ENCODE measurements around the gene SPC24.
"Not testable (repeated sequence)": the region's sequence is repeated elsewhere in the genome, so short reads cannot be mapped to it uniquely, and the experiment has no call there.

Gene SPC24

GRCh38 chr19:11192957-11193939, 37.7 kb upstream of the SPC24 start:
- DNase-seq, result no peak

DNA sequence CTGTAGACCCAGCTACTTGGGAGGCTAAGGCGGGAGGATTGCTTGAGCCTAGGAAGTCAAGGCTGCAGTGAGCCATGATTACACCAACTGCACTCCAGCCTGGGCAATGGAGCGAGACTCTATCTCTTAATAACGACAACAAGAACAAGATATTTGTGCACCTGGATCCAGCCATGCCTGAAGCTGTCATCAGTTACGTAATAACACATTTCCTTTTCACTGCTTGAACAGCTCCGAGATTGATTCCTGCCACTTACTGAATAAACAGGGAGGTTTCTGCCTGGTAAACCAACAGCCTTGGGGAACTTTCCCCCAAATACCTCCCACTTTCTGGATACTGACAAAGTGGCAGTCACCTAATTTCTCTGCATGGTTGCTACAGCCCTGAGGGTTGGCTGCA, 36.4 kb upstream of the SPC24 start:
- DNase-seq, result no peak

DNA sequence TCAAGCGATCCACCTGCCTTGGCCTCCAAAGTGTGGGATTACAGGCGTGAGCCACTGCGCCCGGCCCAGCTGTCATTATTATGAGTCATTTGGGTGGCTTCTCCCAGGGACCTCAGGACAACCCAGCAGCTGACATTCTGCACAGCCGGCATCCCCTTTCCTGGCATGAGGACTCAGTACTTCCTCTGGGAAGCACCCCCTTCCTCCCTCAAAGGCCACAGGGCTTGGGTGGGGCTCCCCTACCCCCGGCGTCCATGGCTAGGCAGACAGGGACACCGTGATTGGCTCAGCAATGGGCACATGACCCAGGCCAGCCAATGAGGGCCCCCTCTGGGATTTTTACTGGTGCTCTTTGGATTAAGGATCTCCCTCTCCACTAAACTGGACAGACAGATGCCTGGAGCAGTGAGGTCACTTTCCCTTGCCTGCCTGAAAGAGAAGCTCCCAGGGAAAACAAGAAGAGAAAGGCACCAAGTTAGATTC, 35.7 kb upstream of the SPC24 start:
- DNase-seq, result peak in 1 of 56 donors; percentile 3

DNA sequence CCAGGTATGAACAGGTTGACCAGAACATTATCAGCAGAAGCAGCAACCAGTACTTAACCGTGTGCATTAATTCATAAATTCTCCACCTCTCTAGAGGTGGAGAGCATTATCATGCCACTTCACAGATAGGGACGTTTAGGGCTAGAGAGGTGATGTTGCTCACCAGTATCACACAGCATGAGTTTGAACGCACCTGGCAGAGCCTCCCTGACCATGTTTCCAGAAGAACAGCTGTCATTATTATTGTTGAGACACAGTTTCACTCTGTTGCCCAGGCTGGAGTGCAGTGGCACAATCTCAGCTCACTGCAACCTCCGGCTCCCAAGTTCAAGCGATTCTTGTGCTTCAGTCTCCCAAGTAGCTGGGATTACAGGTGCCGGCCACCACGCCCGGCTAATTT, 34.9 kb upstream of the SPC24 start:
- no peak for DNase-seq

- no peak for DNase-seq
These were observed 31.9 kb upstream of the SPC24 start for GRCh38 chr19:11187441-11187840.

DNA sequence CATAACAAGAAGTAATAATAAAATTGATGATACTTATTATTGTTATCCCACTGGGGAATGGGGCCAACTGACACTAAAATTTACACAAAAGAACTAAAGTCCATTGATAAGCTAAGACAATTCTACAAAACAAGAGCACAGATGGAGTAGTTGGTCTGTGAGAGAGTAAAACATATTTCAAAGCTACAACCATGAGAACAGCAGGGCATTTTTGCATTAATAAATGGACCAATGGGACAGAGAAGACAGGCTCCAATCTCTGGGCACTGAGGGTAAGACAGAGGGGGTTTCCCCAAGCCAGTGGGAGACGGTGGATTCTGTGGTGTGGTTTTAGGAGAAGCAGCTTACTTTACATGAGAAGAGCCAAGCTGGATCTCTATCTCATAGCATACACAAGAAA, 27.4 kb upstream of the SPC24 start:
- no peak for DNase-seq

DNA sequence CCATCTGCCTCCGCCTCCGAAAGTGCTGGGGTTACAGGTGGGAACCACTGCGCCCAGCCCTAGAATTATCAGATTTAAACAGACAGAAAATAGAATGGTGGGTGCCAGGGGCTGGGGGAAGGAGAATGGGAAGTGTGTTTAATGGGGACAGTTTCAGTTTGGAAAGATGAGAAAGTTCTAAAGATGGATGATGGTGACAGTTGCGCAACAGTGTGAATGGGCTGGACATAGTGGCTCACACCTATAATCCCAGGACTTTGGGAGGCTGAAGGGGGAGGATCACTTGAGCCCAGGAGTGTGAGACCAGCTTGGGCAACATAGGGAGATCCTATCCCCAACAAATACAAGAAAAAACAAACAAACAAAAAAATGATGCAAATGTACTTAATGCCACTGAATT, 25.9 kb upstream of the SPC24 start:
- no peak for DNase-seq

GRCh38 chr19:11180975-11181374, 25.4 kb upstream of the SPC24 start:
- DNase-seq, result not testable (repeated sequence)

- no peak for DNase-seq
These were observed 24.8 kb upstream of the SPC24 start for GRCh38 chr19:11180346-11180745.

DNA sequence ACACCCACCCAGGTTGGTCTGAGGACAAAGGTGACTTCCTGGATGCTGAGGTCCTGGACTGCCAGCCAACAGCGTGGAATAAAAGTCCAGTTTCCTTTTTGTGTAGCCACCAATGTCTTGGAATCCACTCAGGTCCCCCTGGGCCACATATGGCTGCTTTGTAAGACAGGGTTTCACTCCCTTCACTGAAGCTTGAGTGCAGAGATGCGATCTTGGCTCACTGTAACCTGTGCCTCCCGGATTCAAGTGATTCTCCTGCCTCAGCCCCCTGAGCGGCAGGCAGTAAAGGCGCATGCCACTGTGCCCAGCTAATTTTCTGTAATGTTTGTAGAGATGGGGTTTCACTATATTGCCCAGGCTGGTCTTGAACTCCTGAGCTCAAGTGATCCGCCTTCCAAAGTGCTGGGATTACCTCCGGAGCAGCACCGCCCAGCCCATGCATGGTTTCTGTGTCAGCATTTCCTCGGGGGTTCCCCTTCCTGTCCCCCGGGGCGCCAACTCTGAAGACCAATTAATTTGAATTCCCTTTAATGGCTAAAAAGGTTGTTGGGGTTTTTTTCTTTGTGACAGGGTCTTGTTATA, 24.2 kb upstream of the SPC24 start:
- DNase-seq, result no peak

- not testable (repeated sequence) for DNase-seq
These were observed 23.5 kb upstream of the SPC24 start for GRCh38 chr19:11179145-11179465.

DNA sequence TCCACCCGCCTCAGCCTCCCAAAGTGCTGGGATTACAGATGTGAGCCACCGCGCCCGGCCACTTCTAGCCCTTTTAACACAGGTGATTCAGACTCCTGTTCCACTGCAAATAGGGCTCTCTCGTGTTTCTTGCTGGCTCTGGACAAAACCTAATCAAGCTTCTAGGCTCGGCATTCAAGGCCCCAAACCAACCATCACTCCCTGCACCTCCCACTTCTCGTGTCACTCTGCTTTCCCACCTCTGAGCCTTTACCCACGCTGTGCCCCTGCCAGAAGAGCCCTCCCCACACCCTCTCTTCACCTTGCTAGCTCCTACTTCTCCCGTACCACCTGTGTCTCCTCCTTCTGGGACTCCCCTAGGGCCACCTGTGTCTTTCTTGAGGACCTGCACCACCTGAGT, 22.0 kb upstream of the SPC24 start:
- DNase-seq, result no peak

- no peak for DNase-seq
These were observed 21.0 kb upstream of the SPC24 start for GRCh38 chr19:11176466-11177193.

- DNase-seq, result no peak
These were observed 20.3 kb upstream of the SPC24 start for GRCh38 chr19:11175920-11176319.

- no peak for DNase-seq
These were observed 18.8 kb upstream of the SPC24 start for GRCh38 chr19:11174336-11174735.

GRCh38 chr19:11173516-11174155, 18.1 kb upstream of the SPC24 start:
- DNase-seq, result no peak

DNA sequence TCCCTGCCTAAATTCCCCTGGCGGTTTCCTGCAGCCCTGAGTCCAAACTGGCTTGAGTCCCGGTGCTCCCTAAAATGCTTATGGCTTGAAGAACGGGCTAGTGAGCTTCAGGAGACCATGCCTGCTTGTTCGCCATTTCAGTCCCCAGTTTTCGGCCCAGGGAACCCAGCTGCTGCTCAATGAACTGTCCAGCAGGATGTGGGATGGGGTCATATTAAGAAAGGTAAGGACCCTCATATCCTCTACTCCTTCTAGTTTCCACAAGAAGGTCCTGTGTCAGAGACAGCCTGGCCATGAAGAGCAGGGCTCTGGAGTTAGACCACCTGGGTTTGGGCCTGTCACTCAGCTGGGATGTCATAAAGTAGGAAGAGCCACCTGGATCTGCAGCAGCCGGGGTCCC, 17.0 kb upstream of the SPC24 start:
- DNase-seq, result no peak

DNA sequence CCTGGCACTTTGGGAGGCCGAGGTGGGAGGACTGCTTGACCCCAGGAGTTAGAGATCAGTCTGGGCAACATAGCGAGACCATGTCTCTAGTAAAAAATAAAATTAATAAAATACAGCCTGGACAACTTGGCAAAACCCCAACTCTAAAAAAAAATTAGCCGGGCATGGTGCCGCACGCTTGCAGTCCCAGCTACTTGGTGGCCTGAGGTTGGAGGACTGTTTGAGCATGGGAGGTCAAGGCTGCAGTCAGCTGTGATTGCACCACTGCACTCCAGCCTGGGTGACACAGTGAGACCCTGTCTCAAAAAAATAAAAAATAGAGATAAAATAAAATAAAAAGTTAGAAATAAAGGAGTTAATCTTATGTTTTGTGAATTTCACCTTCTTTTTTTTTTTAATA, 15.6 kb upstream of the SPC24 start:
- no peak for DNase-seq

- DNase-seq, result no peak
These were observed 14.5 kb upstream of the SPC24 start for GRCh38 chr19:11169896-11170678.

DNA sequence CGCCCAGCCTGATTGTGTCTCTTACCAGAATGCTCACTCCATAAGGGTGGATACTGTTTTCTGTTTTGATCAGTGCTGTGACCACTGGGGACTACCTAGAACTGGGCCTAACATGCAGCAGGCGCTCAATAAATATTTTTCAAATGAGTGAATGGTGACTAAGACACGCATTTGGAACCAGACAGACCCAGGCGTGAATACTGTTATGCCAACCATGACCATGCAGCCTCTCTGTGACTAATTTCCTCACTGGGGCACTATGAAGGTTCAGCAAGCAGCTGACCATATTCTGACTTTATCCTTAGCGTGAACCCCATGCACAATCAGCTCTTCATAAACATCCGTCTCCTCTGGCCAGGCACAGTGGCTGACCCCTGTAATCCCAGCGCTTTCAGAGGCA, 13.0 kb upstream of the SPC24 start:
- DNase-seq, result no peak

Measured in nucleus accumbens (tissue), 56 donors.